HG02571 (cell line): ENCODE measurements around the gene HAL.
"Not testable (repeated sequence)": the region's sequence is repeated elsewhere in the genome, so short reads cannot be mapped to it uniquely, and the experiment has no call there.

ENCODE experiments used
- ATAC-seq: cut with Tn5 transposase; IDR thresholded peaks from one replicate; pipeline ENCODE4 v1.9.1; 2021; ENCODE audit warnings: mild to moderate bottlenecking, moderate library complexity; ENCODE audit not compliant: unreplicated experiment

The HAL gene

GRCh38 chr12:95978774-95979173, 17.4 kb downstream of the HAL start:
- ATAC-seq = no peak

GRCh38 chr12:95978351-95978750, 17.8 kb downstream of the HAL start:
- no peak for ATAC-seq

- ATAC-seq = no peak
These were observed 18.3 kb downstream of the HAL start for GRCh38 chr12:95977764-95978305.

- ATAC-seq = no peak
These were observed 19.7 kb downstream of the HAL start for GRCh38 chr12:95976416-95976832.

GRCh38 chr12:95975491-95975890, 20.7 kb downstream of the HAL start:
- ATAC-seq = no peak

- no peak for ATAC-seq
These were observed 21.8 kb downstream of the HAL start for GRCh38 chr12:95974358-95974757.

- no peak for ATAC-seq
These were observed 23.2 kb downstream of the HAL start for GRCh38 chr12:95972832-95973456.

GRCh38 chr12:95970905-95971304, 25.2 kb downstream of the HAL start:
- ATAC-seq = no peak

GRCh38 chr12:95969116-95969515, 27.0 kb downstream of the HAL start:
- ATAC-seq = not testable (repeated sequence)

GRCh38 chr12:95967301-95967700, 28.8 kb downstream of the HAL start:
- ATAC-seq = no peak

GRCh38 chr12:95966287-95966870, 29.8 kb downstream of the HAL start:
- no peak for ATAC-seq

- ATAC-seq = no peak
These were observed 33.0 kb downstream of the HAL start for GRCh38 chr12:95963096-95963495.

GRCh38 chr12:95962222-95962621, 33.9 kb downstream of the HAL start:
- ATAC-seq = no peak

- ATAC-seq = no peak
These were observed 35.9 kb downstream of the HAL start for GRCh38 chr12:95960241-95960640.

- ATAC-seq = no peak
These were observed 37.0 kb downstream of the HAL start for GRCh38 chr12:95959107-95959506.

GRCh38 chr12:95956557-95957145, 39.5 kb downstream of the HAL start:
- ATAC-seq = no peak

- no peak for ATAC-seq
These were observed 40.5 kb downstream of the HAL start for GRCh38 chr12:95955549-95956159.

GRCh38 chr12:95953000-95953399, 43.1 kb downstream of the HAL start:
- no peak for ATAC-seq

GRCh38 chr12:95951515-95951914, 44.6 kb downstream of the HAL start:
- ATAC-seq = no peak

- ATAC-seq = no peak
These were observed 46.5 kb downstream of the HAL start for GRCh38 chr12:95949477-95950206.

GRCh38 chr12:95944108-95944704, 51.9 kb downstream of the HAL start:
- no peak for ATAC-seq
